Stimulated activated CD4-positive, alpha-beta T cell treated with anti-CD3 and anti-CD28 coated beads, Interleukin-4, amount 100 ng/mL, for 1 hour (primary cell): ENCODE data around the gene PXDC1.
"Not testable (repeated sequence)": the region's sequence is repeated elsewhere in the genome, so short reads cannot be mapped to it uniquely, and the experiment has no call there.

ENCODE experiments used
- DNase-seq: peaks from one replicate; pipeline ENCODE4 v3.0.0-alpha.2; 2020

Gene PXDC1

DNA sequence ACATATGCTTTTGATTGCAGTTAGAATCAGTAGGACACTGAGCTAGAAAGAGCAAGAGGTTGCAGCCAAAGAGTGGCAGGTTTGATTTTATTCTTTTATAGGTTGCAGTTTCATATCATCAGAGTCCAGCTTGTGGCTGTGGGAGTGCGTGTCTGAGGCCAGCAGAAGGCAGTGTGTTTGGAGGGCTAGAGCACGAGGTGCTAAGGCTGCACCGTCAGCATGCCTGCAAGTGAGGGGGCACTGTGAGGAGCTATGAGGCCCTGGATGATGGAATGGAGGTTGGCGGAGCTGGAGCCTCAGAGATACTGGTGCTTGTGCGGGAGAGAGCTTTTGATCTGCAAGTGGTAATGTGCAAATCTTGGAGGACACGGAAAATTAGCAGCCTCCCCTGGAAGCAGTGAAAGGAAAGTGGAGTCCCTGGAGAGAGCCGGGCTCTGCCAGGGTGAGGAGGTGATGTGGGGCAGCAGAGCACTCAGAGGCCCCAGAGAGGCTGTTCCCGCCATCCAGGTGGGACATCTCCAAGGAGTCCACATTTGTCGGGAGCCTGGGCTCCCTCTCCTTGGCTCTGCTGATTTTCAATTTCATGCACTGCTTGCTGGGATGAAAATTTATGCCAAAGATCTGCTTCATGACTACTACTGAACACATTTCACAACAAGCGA, 43.6 kb downstream of the PXDC1 start:
- no peak for DNase-seq

DNA sequence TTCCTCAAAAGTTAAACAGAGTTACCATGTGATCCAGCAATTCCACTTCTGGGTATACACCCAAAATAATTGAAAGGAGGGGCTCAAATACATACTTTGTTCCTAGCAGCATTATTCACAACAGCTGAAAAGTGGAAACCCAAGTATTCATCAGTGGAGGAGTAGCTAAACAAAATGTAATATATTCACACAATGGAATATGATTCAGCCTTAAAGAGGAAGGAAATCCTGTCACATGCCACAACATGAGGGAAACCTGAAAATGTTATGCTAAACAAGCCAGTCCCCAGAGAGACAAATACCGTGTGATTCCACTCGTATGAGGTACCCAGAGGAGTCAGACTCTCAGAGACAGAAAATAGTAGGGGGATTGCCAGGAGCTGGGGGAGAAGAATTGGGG, 44.5 kb downstream of the PXDC1 start:
- DNase-seq: no peak

DNA sequence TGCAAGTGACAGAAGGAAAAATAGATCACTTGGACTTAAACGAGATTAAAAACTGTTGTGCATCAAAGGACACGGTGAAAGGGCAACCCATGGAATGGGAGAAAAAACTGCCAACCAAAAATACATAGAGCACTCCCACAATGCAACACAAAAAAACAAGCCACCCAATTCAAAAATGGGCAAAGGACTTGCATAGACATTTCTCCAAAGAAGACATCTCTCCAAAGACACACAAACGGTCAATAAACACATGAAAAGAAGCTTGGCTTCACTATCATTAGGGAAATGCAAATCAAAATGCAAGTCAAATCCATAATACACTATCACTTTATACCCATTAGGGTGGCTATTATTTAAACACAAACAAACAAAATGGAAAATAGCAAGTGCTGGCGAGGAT, 45.0 kb downstream of the PXDC1 start:
- DNase-seq: no peak

DNA sequence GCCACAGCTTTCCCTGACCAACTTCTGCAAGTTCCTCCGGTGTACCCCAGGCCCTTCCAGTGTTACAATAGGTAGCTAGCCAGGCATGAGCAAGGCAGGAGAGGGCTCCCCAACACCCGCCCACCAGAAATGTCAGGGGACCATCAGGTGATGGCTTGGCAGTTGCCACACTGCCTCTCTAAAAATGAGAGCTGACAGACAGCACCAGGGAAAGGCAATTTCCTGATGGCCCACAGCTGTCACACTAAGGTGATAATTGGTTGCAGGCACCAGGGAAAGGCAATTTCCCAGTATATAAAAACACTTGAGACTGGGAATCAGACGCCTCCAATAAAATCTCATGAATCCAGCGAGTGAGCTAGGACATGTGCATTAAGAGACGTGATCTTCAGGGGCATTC, 49.9 kb downstream of the PXDC1 start:
- no peak for DNase-seq

DNA sequence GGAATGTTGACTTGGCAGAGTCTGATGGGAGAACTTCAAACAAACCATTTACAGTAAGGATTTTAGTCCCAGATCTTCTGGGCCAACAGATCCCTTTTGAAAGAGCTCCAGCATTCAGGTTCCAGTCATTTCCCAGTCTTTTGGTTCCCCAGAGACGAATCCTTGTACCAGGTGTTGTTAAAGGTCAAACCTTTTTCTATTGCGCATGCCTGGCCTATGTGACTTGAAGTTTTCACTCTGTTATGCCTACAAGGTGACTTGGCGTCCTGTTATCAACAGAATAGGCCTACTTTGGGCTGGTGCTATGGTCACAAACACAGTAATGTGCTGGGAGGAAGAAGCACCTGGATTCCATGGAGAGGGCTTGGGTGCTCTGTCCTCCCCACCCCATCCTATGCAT, 52.3 kb downstream of the PXDC1 start:
- no peak for DNase-seq

DNA sequence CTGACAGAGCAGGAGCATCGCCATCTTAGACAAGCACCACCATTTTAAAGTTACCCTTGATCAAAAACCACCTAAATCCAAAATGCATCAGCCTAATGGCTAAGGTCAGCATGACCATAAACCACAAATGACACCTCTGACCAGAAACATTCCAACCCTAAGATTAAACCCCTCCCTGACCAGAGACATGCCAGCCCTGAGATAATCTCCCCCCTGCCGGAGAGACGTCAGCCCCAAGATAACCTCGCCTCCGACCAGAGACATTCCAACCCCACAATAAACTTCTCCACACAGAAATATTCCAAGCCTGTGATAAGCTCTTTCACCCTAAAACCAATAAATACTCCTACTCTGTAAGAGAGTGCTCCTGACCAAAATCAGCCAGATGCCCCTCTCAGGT, 53.5 kb downstream of the PXDC1 start:
- DNase-seq: no peak

DNA sequence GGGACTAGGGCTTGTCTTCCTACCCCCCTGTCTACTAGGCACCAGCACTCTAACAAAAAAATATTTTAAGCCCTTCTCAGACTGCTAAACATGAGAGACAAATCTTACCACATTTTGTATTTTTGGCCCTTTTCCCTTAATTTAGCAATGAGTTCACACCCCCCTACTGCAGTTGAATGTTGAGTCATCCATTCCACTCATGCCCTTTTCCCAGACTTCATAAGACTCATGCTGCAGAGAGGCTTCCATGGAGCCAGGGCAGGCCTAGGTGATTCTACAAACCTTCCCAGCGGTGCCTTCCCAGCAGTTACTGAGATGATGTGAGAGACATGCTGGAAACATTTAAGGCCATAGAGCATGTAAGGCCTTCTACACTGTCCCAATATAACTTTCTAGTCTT, 53.9 kb downstream of the PXDC1 start:
- no peak for DNase-seq

DNA sequence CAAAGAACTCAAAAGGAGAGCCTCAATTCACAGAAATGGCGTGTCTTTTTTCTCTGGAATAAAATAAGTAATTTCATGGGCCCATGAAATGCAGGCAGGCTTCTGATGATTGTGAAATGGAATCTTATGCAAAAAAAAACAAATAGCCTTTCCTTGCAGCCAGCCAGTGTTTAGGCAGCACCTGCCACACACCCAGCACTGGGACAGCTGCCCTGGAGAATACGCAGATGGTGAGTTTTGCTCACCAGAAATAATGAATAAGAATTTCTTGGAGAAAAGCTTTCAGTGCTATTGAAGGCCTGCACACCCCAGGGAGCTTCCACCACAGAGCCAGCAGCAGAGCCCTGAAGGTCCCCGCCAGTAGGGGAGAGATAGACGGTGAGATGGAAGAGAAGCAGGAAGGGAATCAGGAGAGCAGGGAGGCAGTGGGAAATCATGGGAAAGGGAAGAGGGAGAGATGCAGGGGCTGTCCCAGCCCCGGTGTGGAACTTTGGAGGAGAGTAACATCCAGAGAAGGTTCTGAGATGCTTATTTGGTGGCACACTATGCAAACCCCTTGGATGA, 54.9 kb downstream of the PXDC1 start:
- no peak for DNase-seq

DNA sequence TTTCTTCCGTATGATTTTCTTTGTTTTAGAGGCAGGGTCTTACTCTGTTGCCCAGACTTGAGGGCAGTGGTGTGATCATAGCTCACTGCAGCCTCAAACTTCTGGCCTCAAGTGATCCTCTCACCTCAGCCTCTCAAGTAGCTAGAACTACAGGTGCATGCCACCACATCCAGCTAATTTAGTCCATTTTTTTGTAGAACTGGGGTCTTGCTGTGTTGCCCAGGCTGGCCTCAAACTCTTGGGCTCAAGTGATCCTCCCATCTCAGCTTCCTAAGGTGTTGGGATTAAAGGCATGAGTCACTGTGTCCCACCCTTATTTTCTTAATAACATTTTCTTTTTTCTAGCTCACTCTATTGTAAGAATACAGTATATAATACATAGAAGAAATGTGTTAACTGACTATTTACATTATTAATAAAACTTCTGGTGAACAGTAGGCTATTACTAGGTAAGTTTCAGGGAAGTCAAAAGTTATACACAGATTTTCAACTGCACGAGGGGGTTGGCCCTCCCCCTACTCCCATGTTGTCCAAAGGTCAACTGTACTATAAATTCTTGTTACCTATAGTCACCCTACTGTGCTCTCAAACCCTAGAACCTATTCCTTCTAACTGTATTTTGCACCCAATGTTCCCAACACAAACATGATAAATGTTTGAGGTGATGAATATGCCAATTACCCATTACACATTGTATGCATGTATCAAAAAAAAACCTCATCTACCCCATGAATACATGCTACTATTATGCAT, 56.3 kb downstream of the PXDC1 start:
- DNase-seq: no peak

DNA sequence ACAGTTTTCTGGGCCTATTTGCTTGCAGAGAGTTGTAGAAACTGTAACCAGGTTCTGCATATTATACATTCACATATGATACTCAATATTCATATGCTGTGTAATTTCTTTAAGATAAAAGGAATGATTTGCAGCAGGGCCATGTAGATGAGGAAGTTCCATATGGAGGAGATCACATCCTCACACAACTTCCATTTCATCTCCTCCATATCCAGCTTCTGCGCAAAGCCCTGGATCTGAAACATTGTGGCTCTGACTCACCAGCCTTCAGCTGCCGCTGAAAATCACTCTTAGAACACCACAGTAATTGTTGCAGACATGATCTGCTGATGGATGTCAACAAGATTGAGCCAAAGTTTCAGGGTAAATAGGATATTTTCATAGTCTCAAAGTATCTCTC, 57.7 kb downstream of the PXDC1 start:
- DNase-seq: no peak

DNA sequence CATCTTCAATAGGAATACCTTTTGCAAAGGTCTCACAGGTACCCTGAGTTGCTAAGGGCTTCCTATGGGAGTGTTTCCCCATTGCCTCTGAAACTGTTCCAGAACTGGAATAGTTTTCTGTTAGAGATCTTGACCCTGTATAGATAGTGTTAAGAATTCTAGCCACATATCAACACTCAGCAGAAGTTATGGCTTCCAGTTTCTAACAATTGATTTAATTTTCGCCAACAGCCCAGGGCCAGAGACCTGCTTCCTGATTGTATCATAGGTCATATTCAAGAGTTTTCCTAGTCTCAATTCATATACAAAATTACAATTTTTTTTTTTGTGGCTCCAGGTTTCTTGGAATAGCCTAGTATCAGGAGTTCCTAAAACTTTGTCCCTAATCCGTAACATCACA, 61.0 kb downstream of the PXDC1 start:
- no peak for DNase-seq

DNA sequence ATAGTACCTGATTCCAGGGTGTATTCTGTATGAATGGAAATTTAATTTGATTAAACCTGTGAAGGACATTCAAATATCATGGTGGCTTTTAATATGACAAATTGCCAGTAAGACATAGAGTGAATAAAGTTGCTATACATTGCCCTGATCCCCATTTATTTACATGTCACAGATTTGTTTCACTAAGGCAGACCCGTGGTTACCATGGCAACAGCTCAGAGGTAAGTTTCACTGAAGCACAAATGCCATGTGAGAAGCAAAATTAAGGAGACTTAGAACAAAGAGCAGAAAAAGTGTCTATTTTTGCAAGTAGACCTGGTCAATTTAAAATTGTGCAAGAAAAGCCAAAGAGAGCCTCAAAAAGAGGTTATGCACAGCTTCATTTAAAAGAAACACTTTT, 63.7 kb downstream of the PXDC1 start:
- no peak for DNase-seq

DNA sequence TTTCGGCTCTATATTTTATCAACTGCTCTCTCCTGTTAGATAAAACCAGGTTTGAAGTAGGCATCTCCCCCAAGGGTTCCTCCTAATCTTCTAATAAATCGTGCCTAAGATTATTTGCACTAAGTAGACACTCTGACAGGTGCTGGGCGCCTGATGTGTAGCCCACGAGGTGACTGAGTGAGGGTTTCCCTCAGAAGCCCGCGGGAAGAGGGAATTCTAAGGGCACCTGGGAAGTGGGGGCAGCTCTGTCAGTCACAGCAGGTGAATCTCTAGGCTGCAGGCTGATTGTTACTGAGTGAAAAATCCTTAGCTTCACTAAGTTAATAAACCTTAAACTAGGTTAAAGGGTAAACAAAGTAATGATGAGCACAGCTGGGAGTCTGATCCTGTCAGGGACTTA, 68.2 kb downstream of the PXDC1 start:
- no peak for DNase-seq

DNA sequence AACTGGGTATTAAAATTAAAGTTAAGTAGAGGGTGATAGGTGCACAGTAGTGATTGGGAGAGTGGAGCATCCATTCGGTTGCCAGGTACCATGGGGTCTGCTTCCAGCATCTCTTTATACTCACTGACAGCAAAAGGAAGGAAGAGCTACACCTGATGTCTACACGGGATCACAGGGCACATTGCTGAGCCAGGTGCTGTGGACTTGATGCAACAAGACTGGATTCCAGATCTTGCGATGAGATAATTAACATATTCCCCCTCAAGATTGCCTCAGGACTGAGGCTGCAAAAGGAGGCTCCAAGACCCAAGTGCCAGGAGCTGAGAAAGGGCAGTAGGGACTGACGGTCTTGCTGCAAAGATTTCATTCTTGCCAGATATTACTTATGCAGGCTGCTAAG, 72.6 kb downstream of the PXDC1 start:
- no peak for DNase-seq

DNA sequence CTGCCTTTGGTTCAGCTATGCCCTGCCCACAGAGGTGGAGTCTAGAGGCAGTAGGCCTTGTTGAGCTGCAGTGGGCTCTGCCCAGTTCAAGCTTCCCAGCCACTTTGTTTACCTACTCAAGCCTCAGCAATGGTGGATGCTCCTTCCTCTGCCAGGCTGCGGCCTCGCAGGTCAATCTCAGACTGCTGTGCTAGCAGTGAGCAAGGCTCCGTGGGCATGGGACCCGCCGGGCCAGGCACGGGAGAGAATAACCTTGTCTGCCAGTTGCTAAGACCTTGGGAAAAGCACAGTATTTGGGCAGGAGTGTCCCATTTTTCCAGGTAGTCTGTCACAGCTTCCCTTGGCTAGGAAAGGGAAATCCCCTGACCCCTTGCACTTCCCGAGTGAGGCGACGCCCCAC, 73.8 kb downstream of the PXDC1 start:
- DNase-seq: not testable (repeated sequence)

DNA sequence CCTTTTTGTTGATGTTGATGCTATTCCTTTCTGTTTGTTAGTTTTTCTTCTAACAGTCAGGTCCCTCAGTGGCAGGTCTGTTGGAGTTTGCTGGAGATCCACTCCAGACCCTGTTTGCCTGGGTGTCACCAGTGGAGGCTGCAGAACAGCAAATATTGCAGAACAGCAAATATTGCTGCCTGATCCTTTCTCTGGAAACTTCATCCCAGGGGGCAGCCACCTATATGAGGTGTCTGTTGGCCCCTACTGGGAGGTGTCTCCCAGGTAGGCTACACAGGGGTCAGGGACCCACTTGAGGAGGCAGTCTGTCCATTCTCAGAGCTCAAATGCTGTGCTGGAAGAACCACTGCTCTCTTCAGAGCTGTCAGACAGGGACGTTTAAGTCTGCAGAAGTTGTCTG, 74.2 kb downstream of the PXDC1 start:
- DNase-seq: not testable (repeated sequence)
